ENCODE measurements around the gene PZP. TPM values are rescaled to one million over a fixed set of nuclear protein-coding genes. Genes with fewer than 3 reads are reported as not detected.

PZP gene
- total RNA-seq, 1 experiment from 2014 or later: not detected

DNA sequence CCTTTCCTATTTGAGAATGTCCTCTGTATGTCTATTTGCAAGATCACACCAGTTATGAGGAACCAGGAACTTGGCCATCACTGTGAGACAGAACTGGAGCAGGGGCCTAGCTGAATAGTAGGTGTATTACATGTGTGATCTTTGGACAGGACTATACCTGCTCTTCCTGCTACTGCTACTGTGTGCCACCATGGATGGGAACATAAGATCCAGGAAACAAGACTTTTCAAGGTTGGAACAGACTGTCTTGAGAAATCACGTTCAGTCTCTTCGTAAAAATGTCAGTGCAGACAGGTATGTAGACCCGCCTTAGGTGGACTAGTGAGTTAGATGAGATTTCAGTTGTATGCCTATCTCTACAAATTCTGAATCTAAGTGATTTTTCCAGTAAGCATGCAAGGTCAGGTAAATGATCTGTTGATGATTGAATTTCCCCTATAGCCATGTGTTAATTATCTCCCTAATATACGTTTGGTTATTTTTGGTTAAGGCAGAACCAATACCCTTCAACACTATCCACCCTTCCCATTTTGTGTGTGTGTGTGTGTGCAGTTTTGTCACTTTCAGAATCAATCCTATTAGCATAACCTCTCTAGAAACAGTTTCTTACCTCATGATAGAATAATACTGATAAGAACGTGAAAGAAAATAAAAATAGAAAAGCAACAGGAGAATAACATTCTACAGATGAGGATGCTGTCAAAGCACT lies 99.5 kb downstream of the PZP start:
- Histone ChIP-seq H3K23ac (ENCODE audit: insufficient read length, low read depth, low read length) (no peak overlapping the region), H2AFZ (ENCODE audit: low read length) (no peak overlapping the region), H2BK15ac (ENCODE audit: low read depth, low read length) (no peak overlapping the region), H3K9me3 (ENCODE audit: control insufficient read depth, low read depth, low read length) (no peaks in the 10 kb centered on the region), H2AK5ac (ENCODE audit: insufficient read length, low read length) (no peak overlapping the region), H3K23me2 (ENCODE audit: insufficient read length, low read depth, low read length, poor library complexity, severe bottlenecking) (no peaks in the 10 kb centered on the region), H3K79me2 (ENCODE audit: insufficient read depth, low read length) (no peaks in the 10 kb centered on the region), H3K27ac (ENCODE audit: insufficient read length, low read depth, low read length) (no peak overlapping the region), H2BK12ac (ENCODE audit: insufficient read length, low read depth, low read length) (no peak overlapping the region), H3K56ac (ENCODE audit: insufficient read length, low read depth, low read length) (no peak overlapping the region), H3K14ac (ENCODE audit: insufficient read depth, low read length) (no peak overlapping the region), H4K20me1 (ENCODE audit: control insufficient read depth, insufficient read depth, insufficient read length) (no peaks in the 10 kb centered on the region), H3K18ac (ENCODE audit: insufficient read length, low read depth, low read length) (no peak overlapping the region), H2BK120ac (ENCODE audit: low read depth, low read length, poor library complexity, severe bottlenecking) (no peak overlapping the region), H4K5ac (ENCODE audit: insufficient read length, low read depth, low read length) (no peak overlapping the region), H3T11ph (ENCODE audit: low read length) (no peak overlapping the region), H4K91ac (ENCODE audit: insufficient read length, low read depth, low read length) (no peak overlapping the region), H3K9ac (ENCODE audit: extremely low read depth, insufficient read length, low read length) (no peak overlapping the region), H3K27me3 (ENCODE audit: insufficient read depth, low read length) (no peaks in the 10 kb centered on the region; the same call in 1 of the 2 replicates), H3K4me1 (ENCODE audit: insufficient read depth, low read length) (no peaks in the 10 kb centered on the region), H3K4me2 (ENCODE audit: insufficient read depth, insufficient read length, low read length) (no peak overlapping the region), H2BK20ac (ENCODE audit: low read depth, low read length, poor library complexity, severe bottlenecking) (no peak overlapping the region), H4K8ac (replicated peaks; ENCODE audit: insufficient read length, low read depth, low read length) (no peak overlapping the region), H3K4ac (ENCODE audit: low read depth, low read length) (no peak overlapping the region), H2BK5ac (ENCODE audit: insufficient read length, low read length) (no peak overlapping the region), H3K79me1 (ENCODE audit: insufficient read depth, low read depth, low read length, poor library complexity, severe bottlenecking) (no peaks in the 10 kb centered on the region)
- no peaks in the 10 kb centered on the region for H3K36me3 Mint-ChIP-seq (ENCODE audit: insufficient read depth in 1 of 3, low read depth in 3 of 3)
- no CpG with 5 or more reads among the region's 5 CpGs for WGBS (ENCODE audit: extremely low coverage, insufficient read length, low lambda C conversion rate)
- no peak for DNase-seq
- TF ChIP-seq, protein P1, sequence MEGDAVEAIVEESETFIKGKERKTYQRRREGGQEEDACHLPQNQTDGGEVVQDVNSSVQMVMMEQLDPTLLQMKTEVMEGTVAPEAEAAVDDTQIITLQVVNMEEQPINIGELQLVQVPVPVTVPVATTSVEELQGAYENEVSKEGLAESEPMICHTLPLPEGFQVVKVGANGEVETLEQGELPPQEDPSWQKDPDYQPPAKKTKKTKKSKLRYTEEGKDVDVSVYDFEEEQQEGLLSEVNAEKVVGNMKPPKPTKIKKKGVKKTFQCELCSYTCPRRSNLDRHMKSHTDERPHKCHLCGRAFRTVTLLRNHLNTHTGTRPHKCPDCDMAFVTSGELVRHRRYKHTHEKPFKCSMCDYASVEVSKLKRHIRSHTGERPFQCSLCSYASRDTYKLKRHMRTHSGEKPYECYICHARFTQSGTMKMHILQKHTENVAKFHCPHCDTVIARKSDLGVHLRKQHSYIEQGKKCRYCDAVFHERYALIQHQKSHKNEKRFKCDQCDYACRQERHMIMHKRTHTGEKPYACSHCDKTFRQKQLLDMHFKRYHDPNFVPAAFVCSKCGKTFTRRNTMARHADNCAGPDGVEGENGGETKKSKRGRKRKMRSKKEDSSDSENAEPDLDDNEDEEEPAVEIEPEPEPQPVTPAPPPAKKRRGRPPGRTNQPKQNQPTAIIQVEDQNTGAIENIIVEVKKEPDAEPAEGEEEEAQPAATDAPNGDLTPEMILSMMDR (conservative IDR thresholded peaks at IDR 0.05): no peak
- no peaks in the 10 kb centered on the region for H3K27me3 Mint-ChIP-seq (ENCODE audit: low read depth)
- H3K4me3 Mint-ChIP-seq: no peak overlapping the region
- no peak overlapping the region for H3K27ac Mint-ChIP-seq
- H3K4me1 Mint-ChIP-seq: no peaks in the 10 kb centered on the region
- H3K9me3 Mint-ChIP-seq: no peaks in the 10 kb centered on the region

Data from H9 (cell line).